Adrenal gland (tissue), 5 donors: ENCODE measurements around the gene SLC6A12.
A peak's percentile ranks its signal among the peaks of the same experiment; 100 is the strongest.

Experiments
- CTCF ChIP-seq, 6 experiments: fragments of 450-650 bp in 4 of 6; fragments of 200-600 bp in 2 of 6; sonication (generic) in 1 of 6; IDR thresholded peaks; 1 replicate in 5 of 6; 2 replicates in 1 of 6; pipeline versions ENCODE4 v1.5.1 to v1.8.0; 2016 to 2021; ENCODE audit warnings: antibody characterized with exemption in 6 of 6, mild to moderate bottlenecking in 2 of 6, moderate library complexity in 1 of 6
- POLR2A ChIP-seq, 2 donors: fragments of 450-650 bp; IDR thresholded peaks; one replicate each; pipeline ENCODE4 v1.6.1; 2017; ENCODE audit warnings: antibody characterized with exemption in 2 of 2, mild to moderate bottlenecking in 2 of 2, moderate library complexity in 1 of 2
- donor health status: DM: no; HTN: no; CAD: no.

DNA sequence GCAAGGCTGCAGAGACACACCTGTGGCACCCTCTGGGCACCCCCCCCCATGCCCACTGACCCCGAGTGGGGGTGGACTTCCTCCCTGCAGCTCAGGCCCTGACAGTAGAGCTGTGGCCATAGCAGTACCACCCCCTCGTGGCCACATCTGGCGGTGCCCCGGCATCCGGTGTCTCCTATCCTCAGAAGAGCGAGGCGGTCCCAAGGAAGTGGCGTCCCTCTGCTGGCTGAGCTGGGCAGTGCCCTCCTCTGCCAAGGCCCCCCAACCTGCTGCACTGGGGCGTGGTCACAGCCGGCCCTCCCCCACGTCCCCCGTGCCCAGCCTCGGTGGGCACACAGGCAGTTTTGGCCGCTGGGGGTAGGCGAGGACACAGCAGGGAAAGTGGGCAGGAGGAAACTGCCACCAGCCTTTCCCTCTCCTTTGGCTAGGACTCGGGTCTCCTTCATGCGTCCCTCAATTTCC, 6.0 kb upstream of the SLC6A12 start:
- TF ChIP-seq CTCF (IDR thresholded peaks at IDR 0.05) (peak; percentile 38 to 70 (median 54)), POLR2A (IDR thresholded peaks at IDR 0.05) (no peak)
